Heart right ventricle (tissue), 16 donors: Measurements from ENCODE around the gene BBIP1. TPM values are rescaled to one million over a fixed set of nuclear protein-coding genes. Genes with fewer than 3 reads are reported as not detected.

Experiments used
- ATAC-seq, 8 donors: fragments of 200-7000 bp; cut with Tn5 transposase; one replicate each; pipeline ENCODE4 v1.9.1; 2020; ENCODE audit warnings: mild to moderate bottlenecking in 8 of 8, moderate library complexity in 8 of 8, moderate number of reproducible peaks in 1 of 8
- DNase-seq, 2 donors: peaks; one replicate each; pipeline ENCODE4 v3.0.0-alpha.2; 2020
- H3K27ac ChIP-seq, 10 donors: fragments of 200-600 bp; sonication (generic) in 2 of 10; one replicate each; pipeline versions ENCODE4 v1.5.0 to v1.8.0; 2020 to 2022; ENCODE audit warnings: mild to moderate bottlenecking in 3 of 10
- H3K27me3 ChIP-seq, 7 donors: fragments of 200-600 bp; one replicate each; pipeline ENCODE4 v1.8.0; 2021 to 2022; ENCODE audit warnings: mild to moderate bottlenecking in 2 of 7
- H3K36me3 ChIP-seq, 9 donors: fragments of 200-600 bp; sonication (generic) in 1 of 9; one replicate each; pipeline versions ENCODE4 v1.5.0 to v1.8.0; 2020 to 2022; ENCODE audit warnings: mild to moderate bottlenecking in 2 of 9
- H3K4me1 ChIP-seq, 9 donors: fragments of 200-600 bp; sonication (generic) in 1 of 9; one replicate each; pipeline versions ENCODE4 v1.5.0 to v1.8.0; 2020 to 2022; ENCODE audit warnings: mild to moderate bottlenecking in 4 of 9
- H3K4me3 ChIP-seq, 10 donors: fragments of 200-600 bp; sonication (generic) in 2 of 10; one replicate each; pipeline versions ENCODE4 v1.5.0 to v1.8.0; 2020 to 2022; ENCODE audit warnings: mild to moderate bottlenecking in 7 of 10, moderate library complexity in 2 of 10
- H3K9me3 ChIP-seq, 11 donors: fragments of 200-600 bp in 10 of 11; sonication (generic) in 2 of 11; one replicate each; pipeline versions ENCODE4 v1.5.0 to v1.8.0; 2013 to 2022; ENCODE audit warnings: mild to moderate bottlenecking in 2 of 11, control low read depth in 1 of 11, moderate library complexity in 1 of 11
- WGBS, 2 donors: extraction: QIAGEN DNeasy Blood & Tissue Kit; methylation state at CpG; one replicate each; pipeline ENCODE4 v1.1.7; 2013; ENCODE audit warnings: inconsistent platforms in 1 of 2; 5-methylcytosine and 5-hydroxymethylcytosine counted together
- intact Hi-C, 10 donors: fragments of 100-400 bp; cut with DNase I; formaldehyde crosslinking; loops; one replicate each; pipeline versions ENCODE4 v1.11.1 to v1.14.2; 2022
- polyA plus RNA-seq, 2 donors: library from polyadenylated mRNA; stranded (reverse); fragments of 200-250 nt; gene quantifications; one replicate each; pipeline ENCODE4 v1.2.3, GENCODE V29; 2013
- total RNA-seq, 10 donors: library from RNA; stranded (reverse); fragmentation: NEBNext Ultra II Directional in 3 of 10; extraction: Animal tissue kit (Norgen Biotek cat#: 25700) in 3 of 10; gene quantifications; one replicate each; pipeline versions ENCODE4 v1.2.1 to v1.2.4, GENCODE V29; 2021 to 2023
- TF ChIP-seq, protein P1 (sequence below), 9 donors: fragments of 200-600 bp; sonication (generic) in 2 of 9; IDR thresholded peaks; one replicate each; pipeline versions ENCODE4 v1.5.0 to v1.8.0; 2021 to 2022; ENCODE audit warnings: antibody characterized with exemption in 9 of 9, mild to moderate bottlenecking in 5 of 9, moderate library complexity in 1 of 9
- donor health status: Arrhythmogenic right ventricular cardiomyopathy.
- donor health status: ischemic (EF 13 %, LVEDD 7.1; RV severe dilation, severe dysfunction).
- donor health status: healthy with polysubstance abuse.
- donor health status: DM: no; HTN: yes; CAD: no.
- donor health status: DM: no; HTN: no; CAD: no.
- donor health status: ischemic (EF 25% LVEDD 6.9; RV normal size, moderate dysfunction).
- donor health status: ischemic (EF 25% LVEDD 5.7; RV mildly dilated, moderate dysfunction).
- donor health status: healthy.
- donor health status: DM: yes; HTN: yes; CAD: no.
- donor health status: Ischemic cardiomyopathy.
- donor health status: ischemic (EF 35%, LVEDD 5.7; RV mildly dilated, moderate dysfunction).
- donor health status: nonischemic (EF 11% LVEDD 7.7; RV severe dilation, severe dysfunction).
- donor health status: DM: yes; HTN: yes; CAD: no.
- donor health status: PGD.
- donor health status: ischemic (EF 29% LVEDD 5.4; RV normal size, mild dysfunction).
- donor health status: nonischemic (EF 23%, LVEDD 6.1; RV moderate dilation, normal function).

Gene BBIP1
- total and polyA plus RNA-seq, 12 donors: 16.6 to 32.0 (median 24.6) TPM

DNA sequence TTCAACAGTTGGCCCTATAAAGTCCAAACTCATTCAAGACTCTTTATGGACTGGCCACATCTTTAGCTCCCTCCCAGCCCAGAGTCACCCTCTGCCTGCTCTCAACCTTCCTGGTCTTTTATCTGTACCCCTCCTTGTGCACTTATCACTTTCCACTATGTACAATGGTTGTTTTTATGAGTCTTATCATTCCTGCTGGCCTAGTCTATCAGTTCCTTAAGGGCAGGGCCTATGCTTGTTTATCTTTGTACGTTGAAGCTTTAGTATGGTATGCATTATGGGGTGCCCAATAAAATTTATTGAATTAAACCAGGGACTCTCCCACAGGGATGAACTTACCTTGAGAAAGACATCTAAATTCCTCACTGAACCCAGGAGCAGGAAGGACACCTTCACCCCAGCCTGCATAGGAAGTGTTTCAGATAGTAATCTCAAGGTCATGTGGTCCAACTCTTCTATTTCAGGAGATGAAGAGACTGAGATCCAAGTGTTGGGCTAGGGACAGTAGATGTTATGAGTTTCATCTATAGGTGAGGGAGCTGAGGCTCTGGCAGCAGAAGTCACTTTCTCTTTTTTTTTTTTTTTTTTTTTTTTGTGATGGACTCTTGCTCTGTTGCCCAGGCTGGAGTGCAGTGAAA is 60.6 kb downstream of the BBIP1 start:
- 25 to 42% methylated on average over 1 of the region's 1 CpG for WGBS, 2 donors
- intact Hi-C loops: no loop called here
- DNase-seq (no peak), ATAC-seq (no peak)
- no peaks in the 10 kb centered on the region for H3K9me3 ChIP-seq
- peaks cover 9 to 71% (median 32%) of the 10 kb centered on the region in 9 donors for H3K4me1 ChIP-seq
- no peak overlapping the region for H3K4me3 ChIP-seq
- no peaks in the 10 kb centered on the region for H3K27me3 ChIP-seq
- TF ChIP-seq, protein P1, sequence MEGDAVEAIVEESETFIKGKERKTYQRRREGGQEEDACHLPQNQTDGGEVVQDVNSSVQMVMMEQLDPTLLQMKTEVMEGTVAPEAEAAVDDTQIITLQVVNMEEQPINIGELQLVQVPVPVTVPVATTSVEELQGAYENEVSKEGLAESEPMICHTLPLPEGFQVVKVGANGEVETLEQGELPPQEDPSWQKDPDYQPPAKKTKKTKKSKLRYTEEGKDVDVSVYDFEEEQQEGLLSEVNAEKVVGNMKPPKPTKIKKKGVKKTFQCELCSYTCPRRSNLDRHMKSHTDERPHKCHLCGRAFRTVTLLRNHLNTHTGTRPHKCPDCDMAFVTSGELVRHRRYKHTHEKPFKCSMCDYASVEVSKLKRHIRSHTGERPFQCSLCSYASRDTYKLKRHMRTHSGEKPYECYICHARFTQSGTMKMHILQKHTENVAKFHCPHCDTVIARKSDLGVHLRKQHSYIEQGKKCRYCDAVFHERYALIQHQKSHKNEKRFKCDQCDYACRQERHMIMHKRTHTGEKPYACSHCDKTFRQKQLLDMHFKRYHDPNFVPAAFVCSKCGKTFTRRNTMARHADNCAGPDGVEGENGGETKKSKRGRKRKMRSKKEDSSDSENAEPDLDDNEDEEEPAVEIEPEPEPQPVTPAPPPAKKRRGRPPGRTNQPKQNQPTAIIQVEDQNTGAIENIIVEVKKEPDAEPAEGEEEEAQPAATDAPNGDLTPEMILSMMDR (IDR thresholded peaks at IDR 0.05): no peak
- peak overlapping the region in 3 of 10 donors; percentile 26 to 97 (median 41) for H3K27ac ChIP-seq
- H3K36me3 ChIP-seq: no peaks in the 10 kb centered on the region

DNA sequence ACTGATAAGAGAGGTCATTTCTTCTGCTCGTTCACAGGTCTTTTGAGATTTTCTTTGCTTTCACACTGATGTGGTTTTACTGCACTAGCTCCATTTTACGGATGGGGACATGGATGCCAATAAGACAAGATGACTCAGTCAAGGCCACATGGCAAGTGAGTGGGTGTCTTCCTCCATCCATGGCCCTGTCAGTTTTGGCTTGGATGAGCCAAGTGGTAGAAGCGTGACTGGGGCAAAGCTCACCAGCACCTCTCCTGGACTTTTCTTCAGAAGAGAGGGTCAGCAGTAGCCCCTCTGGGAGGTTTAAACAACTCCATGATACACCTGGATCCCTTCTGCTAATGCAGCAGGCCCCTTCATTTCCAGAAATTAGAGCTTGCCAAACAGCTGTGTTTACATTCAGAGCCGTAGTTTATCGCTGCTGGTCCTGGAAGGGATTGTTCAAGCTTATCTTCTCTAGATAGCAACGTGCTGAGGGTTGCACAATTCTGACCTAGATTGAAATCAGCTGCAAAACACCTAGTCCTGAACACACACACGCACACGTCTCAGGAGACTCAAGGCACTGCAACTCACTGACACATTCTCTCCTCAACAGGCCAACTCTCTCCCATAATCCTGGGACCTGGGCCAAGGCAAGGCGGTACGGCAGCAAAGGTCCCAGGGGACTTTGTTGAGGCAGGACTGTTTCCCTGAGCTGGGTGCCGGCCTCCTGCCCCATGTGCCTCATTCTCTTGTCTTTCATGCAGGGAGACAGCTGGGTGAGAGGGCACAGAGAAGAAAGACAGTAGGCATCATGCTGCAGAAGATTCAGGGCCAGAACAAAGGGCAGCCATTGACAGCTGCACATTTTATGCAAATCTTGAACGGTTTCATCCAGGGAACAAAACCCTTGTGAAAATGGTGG is 61.5 kb downstream of the BBIP1 start:
- 40 to 42% methylated on average over 12 of the region's 12 CpGs for WGBS, 2 donors
- H3K4me3 ChIP-seq: no peak overlapping the region
- TF ChIP-seq, protein P1 (IDR thresholded peaks at IDR 0.05): no peak
- ATAC-seq (peak in 7 of 8 donors; percentile 14 to 66 (median 47)), DNase-seq (no peak)
- intact Hi-C loops: no loop called here
- H3K9me3 ChIP-seq: no peaks in the 10 kb centered on the region
- peak overlapping the region in 2 of 10 donors; percentile 41 to 97 for H3K27ac ChIP-seq
- no peaks in the 10 kb centered on the region for H3K27me3 ChIP-seq
- H3K4me1 ChIP-seq: peaks cover 9 to 69% (median 32%) of the 10 kb centered on the region in 9 donors
- no peaks in the 10 kb centered on the region for H3K36me3 ChIP-seq

DNA sequence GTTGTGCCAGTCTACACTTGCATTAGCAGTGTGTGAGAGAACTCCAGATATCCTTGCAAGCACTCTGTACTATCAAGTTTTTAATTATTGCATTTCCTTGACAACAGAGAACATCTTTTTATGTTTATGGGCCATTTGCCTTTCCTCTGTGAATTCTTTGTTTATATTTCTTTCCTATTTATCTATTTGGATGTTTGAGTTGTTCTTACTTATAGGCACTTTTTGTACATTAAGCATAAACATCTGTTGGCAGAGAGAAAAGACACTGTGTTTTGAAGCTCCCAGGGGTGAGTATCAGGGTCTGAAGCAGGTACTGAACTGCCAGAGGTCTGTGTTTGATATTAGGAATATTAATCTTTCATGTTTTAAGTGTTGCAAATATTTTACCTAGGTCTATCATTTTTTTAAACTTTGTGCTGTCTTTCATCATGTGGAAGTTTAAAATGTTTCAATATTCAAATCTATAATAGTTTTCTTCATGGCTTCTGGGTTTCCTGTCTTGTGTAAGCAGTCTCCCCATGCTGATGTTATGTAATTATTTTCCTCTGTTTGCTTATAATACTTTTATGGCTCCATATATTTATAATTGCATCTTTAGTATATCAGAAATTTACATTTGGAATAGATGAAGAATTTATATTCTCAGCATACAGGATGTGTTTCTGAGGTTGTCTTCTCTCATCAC is 64.9 kb downstream of the BBIP1 start:
- no peak for DNase-seq
- TF ChIP-seq, protein P1 (IDR thresholded peaks at IDR 0.05): no peak
- H3K27ac ChIP-seq: no peak overlapping the region

DNA sequence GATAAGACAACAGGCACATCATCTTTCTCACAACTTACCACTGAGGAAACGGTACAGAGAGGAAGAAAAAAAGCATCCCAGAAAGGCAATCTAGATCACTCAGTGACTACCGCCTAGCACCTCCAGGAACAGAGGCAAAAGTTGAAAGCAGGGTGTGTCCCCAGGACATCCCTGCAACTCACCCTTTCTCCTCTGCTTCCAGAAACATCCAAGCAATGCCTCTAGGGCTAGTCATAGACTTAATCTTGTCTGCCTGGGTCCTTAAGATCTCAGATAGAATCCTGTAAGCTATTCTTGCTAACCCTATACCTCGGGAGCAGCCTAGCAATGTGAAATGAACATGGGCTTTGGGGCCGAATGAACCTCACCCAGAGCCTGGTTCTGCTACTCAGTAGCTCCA is 66.0 kb downstream of the BBIP1 start:
- Histone ChIP-seq H3K9me3 (no peaks in the 10 kb centered on the region), H3K27ac (no peak overlapping the region), H3K4me3 (no peak overlapping the region), H3K27me3 (no peaks in the 10 kb centered on the region), H3K36me3 (no peaks in the 10 kb centered on the region), H3K4me1 (peaks cover 5 to 41% (median 8%) of the 10 kb centered on the region in 9 donors)
- DNase-seq (no peak), ATAC-seq (no peak)
- intact Hi-C loops: no loop called here
- TF ChIP-seq, protein P1 (IDR thresholded peaks at IDR 0.05): no peak
- 85 to 88% methylated on average over 4 of the region's 4 CpGs for WGBS, 2 donors

More for the DNA sequence above, 64.9 kb downstream of the BBIP1 start:
- no peak overlapping the region for H3K4me3 ChIP-seq
- no peaks in the 10 kb centered on the region for H3K27me3 ChIP-seq
- ATAC-seq: no peak
- H3K36me3 ChIP-seq: no peaks in the 10 kb centered on the region
- H3K9me3 ChIP-seq: no peaks in the 10 kb centered on the region
- H3K4me1 ChIP-seq: peaks cover 5 to 52% (median 18%) of the 10 kb centered on the region in 9 donors
- intact Hi-C loops: no loop called here
